Measurements from ENCODE around the gene CHST1.

- TF ChIP-seq CTCF (IDR thresholded peaks at IDR 0.05) (no peak), POLR2A (IDR thresholded peaks at IDR 0.05) (no peak)
Measured at GRCh38 chr11:45676522-45677095, 11.2 kb upstream of the CHST1 start.
